ENCODE data around the gene ARID3B.

DNA sequence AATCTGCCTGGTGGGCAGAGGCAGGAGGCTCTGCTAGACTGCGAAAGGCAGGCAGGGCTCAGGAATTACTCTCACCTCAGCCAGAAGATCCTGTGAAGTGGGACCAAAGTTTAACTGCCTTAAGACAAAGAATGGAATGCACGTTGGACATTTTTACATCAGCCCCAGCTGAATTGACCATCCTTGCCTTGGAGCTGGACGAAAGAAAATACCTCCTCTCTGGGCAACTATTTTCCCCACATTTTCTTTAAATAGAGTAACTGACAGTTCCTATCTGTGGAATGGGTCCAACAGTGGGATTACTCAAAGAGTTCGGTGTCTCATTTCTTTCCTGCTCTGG lies 28.7 kb downstream of the ARID3B start:
- TF ChIP-seq CTCF (conservative IDR thresholded peaks at IDR 0.05; ENCODE audit: low read length) (no peak), EZH2phosphoT487 (IDR thresholded peaks at IDR 0.05; ENCODE audit: borderline replicate concordance, low read depth, low read length) (no peak)
